SK-N-SH (cell line): Measurements from ENCODE around the gene HBA1.

Source experiments
- RFX5 ChIP-seq: IDR thresholded peaks from 2 replicates; pipeline ENCODE4 v1.6.1; 2012; ENCODE audit warnings: mild to moderate bottlenecking, improper control_type of control experiment, low read length
- TAF1 ChIP-seq: IDR thresholded peaks from 2 replicates; pipeline ENCODE4 v1.6.1; 2012; ENCODE audit warnings: low read depth, mild to moderate bottlenecking, low read length, moderate library complexity, borderline replicate concordance
- TEAD4 ChIP-seq: IDR thresholded peaks from 2 replicates; pipeline ENCODE4 v1.4.0; 2012; ENCODE audit warnings: mild to moderate bottlenecking, borderline replicate concordance; ENCODE audit not compliant: insufficient read depth

DNA sequence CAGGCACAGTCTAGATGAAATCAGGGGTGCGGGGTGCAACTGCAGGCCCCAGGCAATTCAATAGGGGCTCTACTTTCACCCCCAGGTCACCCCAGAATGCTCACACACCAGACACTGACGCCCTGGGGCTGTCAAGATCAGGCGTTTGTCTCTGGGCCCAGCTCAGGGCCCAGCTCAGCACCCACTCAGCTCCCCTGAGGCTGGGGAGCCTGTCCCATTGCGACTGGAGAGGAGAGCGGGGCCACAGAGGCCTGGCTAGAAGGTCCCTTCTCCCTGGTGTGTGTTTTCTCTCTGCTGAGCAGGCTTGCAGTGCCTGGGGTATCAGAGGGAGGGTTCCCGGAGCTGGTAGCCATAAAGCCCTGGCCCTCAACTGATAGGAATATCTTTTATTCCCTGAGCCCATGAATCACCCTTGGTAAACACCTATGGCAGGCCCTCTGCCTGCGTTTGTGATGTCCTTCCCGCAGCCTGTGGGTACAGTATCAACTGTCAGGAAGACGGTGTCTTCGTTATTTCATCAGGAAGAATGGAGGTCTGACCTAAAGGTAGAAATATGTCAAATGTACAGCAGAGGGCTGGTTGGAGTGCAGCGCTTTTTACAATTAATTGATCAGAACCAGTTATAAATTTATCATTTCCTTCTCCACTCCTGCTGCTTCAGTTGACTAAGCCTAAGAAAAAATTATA is 1.6 kb downstream of the HBA1 start:
- TF ChIP-seq RFX5 (no peak), TEAD4 (no peak), TAF1 (no peak)
